CD14-positive monocyte (primary cell): ENCODE measurements around the gene KIF21A. TPM values are rescaled to one million over a fixed set of nuclear protein-coding genes. Genes with fewer than 3 reads are reported as not detected.

Experiments used
- DNase-seq, 3 donors: peaks; one replicate each; pipeline ENCODE4 v3.0.0-alpha.2; 2011 to 2022
- H2AFZ ChIP-seq: 2 replicates; pipeline ENCODE4 v1.6.0; 2012; ENCODE audit warnings: mild to moderate bottlenecking, low read depth, low read length, inconsistent platforms; ENCODE audit not compliant: insufficient read depth, poor library complexity, severe bottlenecking
- H3K27ac ChIP-seq, 2 donors: 1 replicate in 1 of 2; 2 replicates in 1 of 2; pipeline ENCODE4 v1.5.1; 2012 to 2013; ENCODE audit warnings: low read length in 2 of 2, control low read depth in 1 of 2, inconsistent platforms in 1 of 2, low read depth in 1 of 2, mild to moderate bottlenecking in 1 of 2
- H3K27me3 ChIP-seq, 2 donors: one replicate each; pipeline versions ENCODE4 v1.6.0 to v1.6.1; 2011 to 2013; ENCODE audit warnings: low read length in 2 of 2; ENCODE audit not compliant: control insufficient read depth in 2 of 2, insufficient read depth in 2 of 2
- H3K36me3 ChIP-seq, 2 donors: replicated peaks in 1 of 2; 1 replicate in 1 of 2; 2 replicates in 1 of 2; pipeline versions ENCODE4 v1.5.1 to v1.6.1; 2012 to 2013; ENCODE audit warnings: low read length in 2 of 2, control low read depth in 1 of 2, inconsistent platforms in 1 of 2, mild to moderate bottlenecking in 1 of 2; ENCODE audit not compliant: insufficient read depth in 2 of 2, control insufficient read depth in 1 of 2
- H3K4me1 ChIP-seq, 2 donors: 1 replicate in 1 of 2; 2 replicates in 1 of 2; pipeline versions ENCODE4 v1.5.1 to v1.6.1; 2012 to 2013; ENCODE audit warnings: low read length in 2 of 2, control low read depth in 1 of 2, inconsistent platforms in 1 of 2, mild to moderate bottlenecking in 1 of 2, moderate library complexity in 1 of 2; ENCODE audit not compliant: insufficient read depth in 2 of 2, control insufficient read depth in 1 of 2
- H3K4me2 ChIP-seq: replicated peaks from 2 replicates; pipeline ENCODE3; 2012; ENCODE audit warnings: low read length, moderate library complexity, mild to moderate bottlenecking; ENCODE audit not compliant: poor library complexity, severe bottlenecking; ENCODE audit errors: extremely low read depth
- H3K4me3 ChIP-seq, 3 experiments: fragments of 200-600 bp in 1 of 3; sonication (generic) in 1 of 3; replicated peaks in 1 of 3; 1 replicate in 2 of 3; 2 replicates in 1 of 3; pipeline ENCODE4 v1.5.1; 2011 to 2013; ENCODE audit warnings: low read length in 3 of 3, mild to moderate bottlenecking in 3 of 3, control low read depth in 2 of 3, low read depth in 2 of 3, inconsistent platforms in 1 of 3, moderate library complexity in 1 of 3
- H3K79me2 ChIP-seq: 2 replicates; pipeline ENCODE4 v1.6.0; 2012; ENCODE audit warnings: mild to moderate bottlenecking, control low read depth, inconsistent platforms, low read length, moderate library complexity; ENCODE audit not compliant: insufficient read depth
- H3K9ac ChIP-seq: 2 replicates; pipeline ENCODE4 v1.6.0; 2017; ENCODE audit warnings: low read length, mild to moderate bottlenecking; ENCODE audit not compliant: insufficient read depth, poor library complexity, severe bottlenecking
- H3K9me3 ChIP-seq, 2 donors: replicated peaks in 1 of 2; 1 replicate in 1 of 2; 2 replicates in 1 of 2; pipeline versions ENCODE4 v1.5.1 to v1.6.1; 2012 to 2013; ENCODE audit warnings: low read length in 2 of 2, control low read depth in 1 of 2; ENCODE audit not compliant: control insufficient read depth in 1 of 2, insufficient read depth in 1 of 2
- H4K20me1 ChIP-seq: 2 replicates; pipeline ENCODE4 v1.6.0; 2012; ENCODE audit warnings: mild to moderate bottlenecking, low read length, control low read depth, moderate library complexity; ENCODE audit not compliant: insufficient read depth
- H3K27ac Mint-ChIP-seq, 7 donors: one replicate each; pipeline ENCODE4 v1.8.0; 2020; ENCODE audit warnings: mild to moderate bottlenecking in 7 of 7, mixed read lengths in 7 of 7, moderate library complexity in 6 of 7, inconsistent platforms in 2 of 7
- H3K27me3 Mint-ChIP-seq, 3 donors: one replicate each; pipeline ENCODE4 v1.8.0; 2021 to 2022; ENCODE audit warnings: low read depth in 3 of 3, mild to moderate bottlenecking in 3 of 3, mixed read lengths in 3 of 3, moderate library complexity in 3 of 3, inconsistent platforms in 1 of 3
- H3K36me3 Mint-ChIP-seq, 2 donors: one replicate each; pipeline ENCODE4 v1.8.0; 2020; ENCODE audit warnings: mixed read lengths in 2 of 2, inconsistent platforms in 1 of 2, mild to moderate bottlenecking in 1 of 2
- H3K4me1 Mint-ChIP-seq: one replicate; pipeline ENCODE4 v1.8.0; 2020; ENCODE audit warnings: mild to moderate bottlenecking, mixed read lengths
- H3K4me3 Mint-ChIP-seq, 2 donors: one replicate each; pipeline ENCODE4 v1.8.0; 2020; ENCODE audit warnings: mild to moderate bottlenecking in 2 of 2, mixed read lengths in 2 of 2, moderate library complexity in 1 of 2
- H3K9me3 Mint-ChIP-seq, 7 donors: one replicate each; pipeline ENCODE4 v1.8.0; 2020 to 2022; ENCODE audit warnings: mixed read lengths in 7 of 7, mild to moderate bottlenecking in 6 of 7, moderate library complexity in 6 of 7, inconsistent platforms in 2 of 7
- WGBS: methylation state at CpG from one replicate; pipeline ENCODE4 v1.1.5; 2013; ENCODE audit warnings: missing lambda C conversion rate; ENCODE audit not compliant: insufficient coverage; 5-methylcytosine and 5-hydroxymethylcytosine counted together
- intact Hi-C, 2 donors: fragments of 100-400 bp; cut with micrococcal nuclease; formaldehyde crosslinking; loops; one replicate each; pipeline versions ENCODE4 v1.15.0 to v1.15.1; 2023
- polyA plus RNA-seq, 3 donors: library from polyadenylated mRNA; depleted of rRNA in 1 of 3; unstranded in 2 of 3; stranded (reverse) in 1 of 3; fragments of 300-500 nt in 2 of 3; fragments of >200 nt in 1 of 3; fragmentation: Illumina TruSeq in 2 of 3; gene quantifications; 1 replicate in 2 of 3; 2 replicates in 1 of 3; pipeline ENCODE4 v1.2.3, GENCODE V29; 2012 to 2021
- TF ChIP-seq, protein P1 (sequence below): fragments of 200-600 bp; IDR thresholded peaks from one replicate; pipeline ENCODE4 v1.8.0; 2022; ENCODE audit warnings: antibody characterized with exemption, mild to moderate bottlenecking

Gene KIF21A
- polyA plus RNA-seq, 3 donors, result 0.03 to 0.05 TPM; not detected in 1

GRCh38 chr12:39327510-39327909 is 115.4 kb downstream of the KIF21A start:
- Histone ChIP-seq H3K27me3 (no peaks in the 10 kb centered on the region), H3K79me2 (no peaks in the 10 kb centered on the region), H3K27ac (no peak overlapping the region), H3K36me3 (no peaks in the 10 kb centered on the region), H3K4me1 (no peaks in the 10 kb centered on the region), H4K20me1 (no peaks in the 10 kb centered on the region), H3K4me2 (no peak overlapping the region), H3K4me3 (no peak overlapping the region), H3K9me3 (no peaks in the 10 kb centered on the region), H2AFZ (no peak overlapping the region), H3K9ac (no peak overlapping the region)
- Mint-ChIP-seq H3K4me3 (no peak overlapping the region), H3K27ac (no peak overlapping the region), H3K27me3 (no peaks in the 10 kb centered on the region), H3K36me3 (no peaks in the 10 kb centered on the region), H3K9me3 (peaks cover 0 to 1% (median 0%) of the 10 kb centered on the region in 7 donors), H3K4me1 (no peaks in the 10 kb centered on the region)
- TF ChIP-seq, protein P1, sequence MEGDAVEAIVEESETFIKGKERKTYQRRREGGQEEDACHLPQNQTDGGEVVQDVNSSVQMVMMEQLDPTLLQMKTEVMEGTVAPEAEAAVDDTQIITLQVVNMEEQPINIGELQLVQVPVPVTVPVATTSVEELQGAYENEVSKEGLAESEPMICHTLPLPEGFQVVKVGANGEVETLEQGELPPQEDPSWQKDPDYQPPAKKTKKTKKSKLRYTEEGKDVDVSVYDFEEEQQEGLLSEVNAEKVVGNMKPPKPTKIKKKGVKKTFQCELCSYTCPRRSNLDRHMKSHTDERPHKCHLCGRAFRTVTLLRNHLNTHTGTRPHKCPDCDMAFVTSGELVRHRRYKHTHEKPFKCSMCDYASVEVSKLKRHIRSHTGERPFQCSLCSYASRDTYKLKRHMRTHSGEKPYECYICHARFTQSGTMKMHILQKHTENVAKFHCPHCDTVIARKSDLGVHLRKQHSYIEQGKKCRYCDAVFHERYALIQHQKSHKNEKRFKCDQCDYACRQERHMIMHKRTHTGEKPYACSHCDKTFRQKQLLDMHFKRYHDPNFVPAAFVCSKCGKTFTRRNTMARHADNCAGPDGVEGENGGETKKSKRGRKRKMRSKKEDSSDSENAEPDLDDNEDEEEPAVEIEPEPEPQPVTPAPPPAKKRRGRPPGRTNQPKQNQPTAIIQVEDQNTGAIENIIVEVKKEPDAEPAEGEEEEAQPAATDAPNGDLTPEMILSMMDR, result no peak
- no CpG with 5 or more reads among the region's 1 CpG for WGBS
- DNase-seq, result no peak
- intact Hi-C loops, result no loop called here

DNA sequence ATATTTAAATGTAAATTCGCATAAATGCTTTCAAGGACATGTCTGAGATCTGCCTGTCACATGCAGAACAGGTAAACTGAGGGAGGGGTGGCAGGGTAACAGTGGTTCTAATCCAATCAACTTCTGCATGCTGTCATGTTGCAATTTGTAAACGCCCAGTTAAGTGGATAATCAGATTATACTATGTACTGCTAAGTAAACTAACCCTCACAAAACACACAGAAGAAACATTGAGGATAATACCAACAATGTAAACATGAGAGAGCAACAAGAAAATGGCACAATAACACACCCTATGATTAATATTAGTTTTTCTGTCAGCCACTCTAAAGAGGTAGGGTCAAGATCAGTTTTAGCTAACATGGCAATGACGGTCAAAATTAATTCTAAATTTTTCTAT is 123.7 kb downstream of the KIF21A start:
- Mint-ChIP-seq H3K36me3 (no peaks in the 10 kb centered on the region), H3K27ac (no peak overlapping the region), H3K27me3 (no peaks in the 10 kb centered on the region), H3K4me3 (no peak overlapping the region), H3K4me1 (no peaks in the 10 kb centered on the region), H3K9me3 (no peaks in the 10 kb centered on the region)
- no peak for DNase-seq
- Histone ChIP-seq H3K27me3 (no peaks in the 10 kb centered on the region), H4K20me1 (no peaks in the 10 kb centered on the region), H2AFZ (no peak overlapping the region), H3K9me3 (no peaks in the 10 kb centered on the region), H3K4me1 (no peaks in the 10 kb centered on the region), H3K36me3 (no peaks in the 10 kb centered on the region), H3K4me2 (no peak overlapping the region), H3K4me3 (no peak overlapping the region), H3K27ac (no peak overlapping the region), H3K79me2 (no peaks in the 10 kb centered on the region), H3K9ac (no peak overlapping the region)
- TF ChIP-seq, protein P1, result no peak
- intact Hi-C loops, result no loop called here
- WGBS, result no CpG with 5 or more reads among the region's 3 CpGs
